Stimulated activated CD8-positive, alpha-beta memory T cell treated with anti-CD3 and anti-CD28 coated beads, Interleukin-4, amount 100 ng/mL, for 24 hours (primary cell): ENCODE measurements around the gene EOLA2.
"Not testable (repeated sequence)": the region's sequence is repeated elsewhere in the genome, so short reads cannot be mapped to it uniquely, and the experiment has no call there.

Source experiments
- DNase-seq: peaks from one replicate; pipeline ENCODE4 v3.0.0-alpha.2; 2020; ENCODE audit warnings: low read depth

The EOLA2 gene

GRCh38 chrX:149932970-149933369 is 5.3 kb downstream of the EOLA2 start:
- DNase-seq: not testable (repeated sequence)

- not testable (repeated sequence) for DNase-seq
Measured at GRCh38 chrX:149932150-149932549, 6.1 kb downstream of the EOLA2 start.

- DNase-seq: not testable (repeated sequence)
Measured at GRCh38 chrX:149931355-149931754, 6.9 kb downstream of the EOLA2 start.

GRCh38 chrX:149929400-149929799 is 8.9 kb downstream of the EOLA2 start, which contains the start of gene HSFX4:
TSS of gene HSFX4 (plus strand) at chrX:149929573. CDS start at chrX:149929645, 72 bp downstream.
- DNase-seq: not testable (repeated sequence)

- not testable (repeated sequence) for DNase-seq
Measured at GRCh38 chrX:149928635-149929034, 9.7 kb downstream of the EOLA2 start.

- DNase-seq: not testable (repeated sequence)
Measured at GRCh38 chrX:149927964-149928258, 10.4 kb downstream of the EOLA2 start.

GRCh38 chrX:149927245-149927963 is 10.9 kb downstream of the EOLA2 start:
- not testable (repeated sequence) for DNase-seq

GRCh38 chrX:149924434-149924833 is 13.9 kb downstream of the EOLA2 start:
- DNase-seq: not testable (repeated sequence)

GRCh38 chrX:149923836-149924235 is 14.5 kb downstream of the EOLA2 start:
- not testable (repeated sequence) for DNase-seq

- no peak for DNase-seq
Measured at GRCh38 chrX:149916745-149917392, 21.4 kb downstream of the EOLA2 start.

- DNase-seq: no peak
Measured at GRCh38 chrX:149910178-149910695, 28.1 kb downstream of the EOLA2 start.

GRCh38 chrX:149909324-149910177 is 28.7 kb downstream of the EOLA2 start:
- DNase-seq: no peak

GRCh38 chrX:149908727-149909126 is 29.6 kb downstream of the EOLA2 start:
- no peak for DNase-seq

- no peak for DNase-seq
Measured at GRCh38 chrX:149908308-149908707, 30.0 kb downstream of the EOLA2 start.

GRCh38 chrX:149903889-149904748 is 34.2 kb downstream of the EOLA2 start:
- no peak for DNase-seq

GRCh38 chrX:149898554-149898953 is 39.7 kb downstream of the EOLA2 start:
- no peak for DNase-seq

- DNase-seq: not testable (repeated sequence)
Measured at GRCh38 chrX:149890828-149891227, 47.5 kb downstream of the EOLA2 start.
